Breast epithelium (tissue), 3 donors: ENCODE results near the gene CRHR2.

ENCODE experiments used
- POLR2A ChIP-seq: fragments of 450-650 bp; IDR thresholded peaks from one replicate; pipeline ENCODE4 v1.6.1; 2016; ENCODE audit warnings: antibody characterized with exemption, mild to moderate bottlenecking, moderate library complexity
- POLR2AphosphoS5 ChIP-seq, 3 donors: sonication (generic); formaldehyde crosslinking; IDR thresholded peaks; one replicate each; pipeline ENCODE4 v1.6.1; 2017; ENCODE audit warnings: antibody characterized with exemption in 3 of 3

GRCh38 chr7:30727061-30727945, 45.0 kb upstream of the CRHR2 start:
- TF ChIP-seq POLR2AphosphoS5 (IDR thresholded peaks at IDR 0.05): no peak
- no peak for TF ChIP-seq POLR2A
